Liver (tissue), 9 donors: ENCODE results near the gene FASTKD2. TPM values are rescaled to one million over a fixed set of nuclear protein-coding genes. Genes with fewer than 3 reads are reported as not detected.

Experiments
- DNase-seq: peaks from one replicate; pipeline ENCODE4 v3.0.0-alpha.2; 2017; ENCODE audit warnings: low spot score
- H3K27ac ChIP-seq, 2 donors: one replicate each; pipeline ENCODE4 v1.7.0; 2013; ENCODE audit warnings: inconsistent platforms in 2 of 2, low read length in 2 of 2, control low read depth in 1 of 2, low read depth in 1 of 2, mild to moderate bottlenecking in 1 of 2
- H3K27me3 ChIP-seq, 4 donors: one replicate each; pipeline versions ENCODE4 v1.6.1 to v1.7.0; 2013; ENCODE audit warnings: low read length in 3 of 4, inconsistent platforms in 1 of 4, mild to moderate bottlenecking in 1 of 4, moderate library complexity in 1 of 4; ENCODE audit not compliant: control insufficient read depth in 4 of 4, insufficient read depth in 4 of 4
- H3K36me3 ChIP-seq, 4 donors: one replicate each; pipeline versions ENCODE4 v1.6.1 to v1.7.0; 2013; ENCODE audit warnings: low read length in 3 of 4, mild to moderate bottlenecking in 3 of 4, low read depth in 1 of 4, moderate library complexity in 1 of 4; ENCODE audit not compliant: control insufficient read depth in 4 of 4, insufficient read depth in 3 of 4
- H3K4me1 ChIP-seq, 4 donors: one replicate each; pipeline versions ENCODE4 v1.6.1 to v1.7.0; 2013; ENCODE audit warnings: low read length in 3 of 4, mild to moderate bottlenecking in 3 of 4, moderate library complexity in 1 of 4; ENCODE audit not compliant: control insufficient read depth in 4 of 4, insufficient read depth in 4 of 4
- H3K4me3 ChIP-seq, 3 donors: one replicate each; pipeline versions ENCODE4 v1.6.1 to v1.7.0; 2013; ENCODE audit warnings: low read length in 3 of 3, control low read depth in 1 of 3, low read depth in 1 of 3, mild to moderate bottlenecking in 1 of 3
- H3K9ac ChIP-seq, 2 donors: one replicate each; pipeline ENCODE4 v1.7.0; 2013; ENCODE audit warnings: low read length in 2 of 2, mild to moderate bottlenecking in 2 of 2, moderate library complexity in 2 of 2, control low read depth in 1 of 2, low read depth in 1 of 2
- H3K9me3 ChIP-seq, 4 donors: one replicate each; pipeline versions ENCODE4 v1.6.1 to v1.7.0; 2013; ENCODE audit warnings: low read length in 3 of 4; ENCODE audit not compliant: control insufficient read depth in 4 of 4
- EGR1 ChIP-seq, 2 donors: IDR thresholded peaks; 2 replicates each; pipeline ENCODE4 v1.6.1; 2016 to 2018; ENCODE audit warnings: antibody characterized with exemption in 2 of 2, low read depth in 2 of 2
- FOXA1 ChIP-seq: IDR thresholded peaks from 2 replicates; pipeline ENCODE4 v1.6.1; 2016; ENCODE audit warnings: antibody characterized with exemption
- FOXA2 ChIP-seq: IDR thresholded peaks from 2 replicates; pipeline ENCODE4 v1.6.1; 2016; ENCODE audit warnings: antibody characterized with exemption
- GABPA ChIP-seq, 2 donors: IDR thresholded peaks in 1 of 2; conservative IDR thresholded peaks in 1 of 2; 2 replicates each; pipeline ENCODE4 v1.6.1; 2016; ENCODE audit warnings: antibody characterized with exemption in 2 of 2, mild to moderate bottlenecking in 1 of 2, moderate library complexity in 1 of 2
- HNF4A ChIP-seq, 2 donors: conservative IDR thresholded peaks; 2 replicates each; pipeline ENCODE4 v1.6.1; 2016; ENCODE audit warnings: antibody characterized with exemption in 2 of 2, mild to moderate bottlenecking in 2 of 2
- HNF4G ChIP-seq: IDR thresholded peaks from 2 replicates; pipeline ENCODE4 v1.6.1; 2016; ENCODE audit warnings: antibody characterized with exemption
- JUND ChIP-seq, 2 donors: IDR thresholded peaks; 2 replicates each; pipeline ENCODE4 v1.6.1; 2016; ENCODE audit warnings: antibody characterized with exemption in 2 of 2
- NR2F2 ChIP-seq: IDR thresholded peaks from 2 replicates; pipeline ENCODE4 v1.6.1; 2016; ENCODE audit warnings: antibody characterized with exemption
- RAD21 ChIP-seq, 2 donors: IDR thresholded peaks; 2 replicates each; pipeline ENCODE4 v1.6.1; 2016; ENCODE audit warnings: antibody characterized with exemption in 2 of 2, mild to moderate bottlenecking in 2 of 2
- SP1 ChIP-seq: IDR thresholded peaks from 2 replicates; pipeline ENCODE4 v1.6.1; 2018; ENCODE audit warnings: antibody characterized with exemption, mild to moderate bottlenecking
- TAF1 ChIP-seq: conservative IDR thresholded peaks from 2 replicates; pipeline ENCODE4 v1.6.1; 2016; ENCODE audit warnings: antibody characterized with exemption, mild to moderate bottlenecking
- YY1 ChIP-seq: IDR thresholded peaks from 2 replicates; pipeline ENCODE4 v1.6.1; 2016; ENCODE audit warnings: antibody characterized with exemption, mild to moderate bottlenecking
- WGBS: extraction: QIAGEN DNeasy Blood & Tissue Kit; methylation state at CpG from one replicate; pipeline ENCODE4 v1.1.7; 2013; 5-methylcytosine and 5-hydroxymethylcytosine counted together
- polyA plus RNA-seq, 2 donors: library from polyadenylated mRNA; stranded (reverse) in 1 of 2; unstranded in 1 of 2; fragments of 200-250 nt in 1 of 2; fragments of >200 nt in 1 of 2; fragmentation: Nextera tagmentation in 1 of 2; extraction: Ambion mirVana in 1 of 2; gene quantifications; one replicate each; pipeline versions ENCODE4 v1.2.1 to v1.2.3, GENCODE V29; 2013 to 2015
- total RNA-seq, 2 donors: library from RNA; depleted of rRNA; stranded (reverse); fragments of >200 nt; gene quantifications; one replicate each; pipeline ENCODE4 v1.2.3, GENCODE V29; 2014
- TF ChIP-seq, protein P1 (sequence below): fragments of 150-350 bp; IDR thresholded peaks from 2 replicates; pipeline ENCODE4 v1.5.1; 2017; ENCODE audit warnings: improper control_type of control experiment, low read depth, low read length; ENCODE audit not compliant: missing input control
- TF ChIP-seq, protein P2 (sequence below): IDR thresholded peaks from 2 replicates; pipeline ENCODE4 v1.6.1; 2016; ENCODE audit warnings: antibody characterized with exemption
- TF ChIP-seq, protein P3 (sequence below): IDR thresholded peaks from 2 replicates; pipeline ENCODE4 v1.6.1; 2016; ENCODE audit warnings: antibody characterized with exemption
- donor health status: healthy.
- donor health status: healthy.
- donor health status: healthy.
- donor health status: healthy.
- donor health status: healthy.

FASTKD2 gene
- total and polyA plus RNA-seq, 4 donors, result 12.5 to 36.3 (median 15.0) TPM

DNA sequence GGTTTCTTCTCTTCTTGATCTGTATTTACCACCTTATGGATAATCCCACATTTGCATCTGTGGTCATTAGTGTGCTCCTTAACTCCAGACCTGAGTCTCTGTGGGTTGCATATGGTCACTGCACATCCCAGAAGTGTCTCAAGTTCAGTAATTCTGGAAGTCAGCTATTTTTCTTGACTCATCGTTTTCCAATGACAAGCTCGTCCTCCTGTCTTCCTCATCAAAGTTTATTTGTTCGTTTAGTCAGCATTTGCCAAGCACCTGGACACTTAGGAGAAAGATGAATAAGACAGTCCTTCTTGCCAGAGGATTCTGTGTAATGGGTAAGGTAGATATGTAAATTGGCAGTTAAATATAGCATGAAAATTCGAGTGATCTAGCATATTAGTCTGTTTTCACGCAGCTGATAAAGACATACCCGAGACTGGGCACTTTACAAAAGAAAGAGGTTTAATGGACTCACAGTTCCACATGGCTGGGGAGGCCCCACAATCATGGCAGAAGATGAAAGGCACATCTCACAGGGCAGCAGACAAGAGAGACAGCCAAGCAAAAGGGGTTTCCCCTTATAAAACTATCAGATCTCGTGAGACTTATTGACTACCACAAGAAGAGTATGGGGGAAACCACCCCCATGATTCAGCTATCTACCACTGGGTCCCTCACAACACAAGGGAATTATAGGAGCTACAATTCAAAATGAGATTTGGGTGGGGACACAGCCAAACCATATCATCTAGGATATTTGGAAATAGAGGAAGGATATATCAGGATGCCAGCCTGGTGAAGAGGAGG lies 19.4 kb downstream of the FASTKD2 start (continued):
- TF ChIP-seq, protein P1, sequence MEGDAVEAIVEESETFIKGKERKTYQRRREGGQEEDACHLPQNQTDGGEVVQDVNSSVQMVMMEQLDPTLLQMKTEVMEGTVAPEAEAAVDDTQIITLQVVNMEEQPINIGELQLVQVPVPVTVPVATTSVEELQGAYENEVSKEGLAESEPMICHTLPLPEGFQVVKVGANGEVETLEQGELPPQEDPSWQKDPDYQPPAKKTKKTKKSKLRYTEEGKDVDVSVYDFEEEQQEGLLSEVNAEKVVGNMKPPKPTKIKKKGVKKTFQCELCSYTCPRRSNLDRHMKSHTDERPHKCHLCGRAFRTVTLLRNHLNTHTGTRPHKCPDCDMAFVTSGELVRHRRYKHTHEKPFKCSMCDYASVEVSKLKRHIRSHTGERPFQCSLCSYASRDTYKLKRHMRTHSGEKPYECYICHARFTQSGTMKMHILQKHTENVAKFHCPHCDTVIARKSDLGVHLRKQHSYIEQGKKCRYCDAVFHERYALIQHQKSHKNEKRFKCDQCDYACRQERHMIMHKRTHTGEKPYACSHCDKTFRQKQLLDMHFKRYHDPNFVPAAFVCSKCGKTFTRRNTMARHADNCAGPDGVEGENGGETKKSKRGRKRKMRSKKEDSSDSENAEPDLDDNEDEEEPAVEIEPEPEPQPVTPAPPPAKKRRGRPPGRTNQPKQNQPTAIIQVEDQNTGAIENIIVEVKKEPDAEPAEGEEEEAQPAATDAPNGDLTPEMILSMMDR, result no peak
- TF ChIP-seq FOXA1 (no peak), RAD21 (IDR thresholded peaks at IDR 0.05) (no peak), NR2F2 (no peak), HNF4A (conservative IDR thresholded peaks at IDR 0.05) (no peak), EGR1 (IDR thresholded peaks at IDR 0.05; ENCODE audit: low read depth in 2 of 2) (no peak), SP1 (no peak), FOXA2 (no peak), YY1 (no peak)

DNA sequence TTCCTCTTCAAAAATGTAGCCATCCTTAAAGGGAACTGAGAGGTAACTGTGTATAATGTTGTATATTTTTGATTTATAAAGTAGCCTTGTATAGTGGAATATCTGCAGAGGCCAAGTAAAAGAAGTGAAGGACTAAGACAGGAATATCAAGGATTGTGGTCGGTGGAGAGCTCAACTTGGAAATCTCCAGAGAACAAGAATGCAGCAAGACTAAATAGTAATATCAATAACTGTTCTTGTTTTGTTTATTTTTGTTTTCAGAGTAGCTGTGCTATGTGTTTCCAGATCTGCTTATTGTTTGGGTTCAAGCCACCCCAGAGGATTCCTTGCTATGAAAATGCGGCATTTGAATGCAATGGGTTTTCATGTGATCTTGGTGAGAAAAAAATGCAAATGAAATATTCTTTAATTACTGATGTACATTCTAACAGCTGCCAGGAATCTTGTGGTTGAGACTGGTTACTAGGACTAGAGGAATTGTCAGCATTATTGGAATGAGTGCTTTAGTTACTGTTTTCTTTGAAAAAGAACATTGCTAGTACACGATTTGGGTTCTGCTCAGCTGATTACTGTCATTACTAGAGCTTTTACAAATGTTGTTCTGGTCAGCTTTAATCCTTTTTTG lies 25.0 kb downstream of the FASTKD2 start:
- no peaks in the 10 kb centered on the region for H3K4me1 ChIP-seq
- peaks cover 8 to 66% (median 57%) of the 10 kb centered on the region in 4 donors for H3K36me3 ChIP-seq
- 90% methylated on average over 3 of the region's 3 CpGs for WGBS
- H3K27ac ChIP-seq, result no peak overlapping the region
- no peak for TF ChIP-seq EGR1 (IDR thresholded peaks at IDR 0.05; ENCODE audit: low read depth in 2 of 2)
- TF ChIP-seq, protein P2, sequence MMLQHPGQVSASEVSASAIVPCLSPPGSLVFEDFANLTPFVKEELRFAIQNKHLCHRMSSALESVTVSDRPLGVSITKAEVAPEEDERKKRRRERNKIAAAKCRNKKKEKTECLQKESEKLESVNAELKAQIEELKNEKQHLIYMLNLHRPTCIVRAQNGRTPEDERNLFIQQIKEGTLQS, result no peak
- TF ChIP-seq, protein P3, sequence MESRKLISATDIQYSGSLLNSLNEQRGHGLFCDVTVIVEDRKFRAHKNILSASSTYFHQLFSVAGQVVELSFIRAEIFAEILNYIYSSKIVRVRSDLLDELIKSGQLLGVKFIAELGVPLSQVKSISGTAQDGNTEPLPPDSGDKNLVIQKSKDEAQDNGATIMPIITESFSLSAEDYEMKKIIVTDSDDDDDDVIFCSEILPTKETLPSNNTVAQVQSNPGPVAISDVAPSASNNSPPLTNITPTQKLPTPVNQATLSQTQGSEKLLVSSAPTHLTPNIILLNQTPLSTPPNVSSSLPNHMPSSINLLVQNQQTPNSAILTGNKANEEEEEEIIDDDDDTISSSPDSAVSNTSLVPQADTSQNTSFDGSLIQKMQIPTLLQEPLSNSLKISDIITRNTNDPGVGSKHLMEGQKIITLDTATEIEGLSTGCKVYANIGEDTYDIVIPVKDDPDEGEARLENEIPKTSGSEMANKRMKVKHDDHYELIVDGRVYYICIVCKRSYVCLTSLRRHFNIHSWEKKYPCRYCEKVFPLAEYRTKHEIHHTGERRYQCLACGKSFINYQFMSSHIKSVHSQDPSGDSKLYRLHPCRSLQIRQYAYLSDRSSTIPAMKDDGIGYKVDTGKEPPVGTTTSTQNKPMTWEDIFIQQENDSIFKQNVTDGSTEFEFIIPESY, result no peak
- no peak for TF ChIP-seq NR2F2
- H3K27me3 ChIP-seq, result no peaks in the 10 kb centered on the region
- no peak overlapping the region for H3K4me3 ChIP-seq
- H3K9me3 ChIP-seq, result no peaks in the 10 kb centered on the region
- DNase-seq, result no peak
- H3K9ac ChIP-seq, result no peak overlapping the region

DNA sequence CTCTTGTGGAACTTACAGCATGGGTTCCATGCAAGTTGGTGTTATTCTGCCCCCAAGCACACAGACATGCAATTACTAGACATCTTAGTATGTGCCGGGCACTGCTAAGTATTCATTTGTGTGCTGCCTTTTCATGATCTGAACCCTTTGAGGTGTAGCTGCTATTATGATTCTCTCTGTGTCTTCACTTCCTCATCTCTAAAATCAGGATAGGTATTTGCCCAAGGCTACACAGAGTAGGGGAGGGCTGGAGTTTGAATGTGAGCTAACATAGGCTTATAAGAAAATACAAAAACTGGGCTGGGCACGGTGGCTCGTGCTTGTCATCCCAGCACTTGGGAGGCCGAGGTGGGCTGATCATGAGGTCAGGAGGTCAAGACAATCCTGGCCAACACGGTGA lies 27.2 kb downstream of the FASTKD2 start:
- Histone ChIP-seq H3K27ac (no peak overlapping the region), H3K9me3 (no peaks in the 10 kb centered on the region), H3K27me3 (no peaks in the 10 kb centered on the region), H3K4me1 (no peaks in the 10 kb centered on the region), H3K4me3 (no peak overlapping the region), H3K36me3 (peaks cover 5 to 52% (median 46%) of the 10 kb centered on the region in 4 donors), H3K9ac (no peak overlapping the region)
- TF ChIP-seq TAF1 (no peak), HNF4A (conservative IDR thresholded peaks at IDR 0.05) (no peak), YY1 (no peak), GABPA (IDR thresholded peaks at IDR 0.05 in 1 of 2, conservative IDR thresholded peaks at IDR 0.05 in 1 of 2) (no peak), HNF4G (no peak), RAD21 (IDR thresholded peaks at IDR 0.05) (no peak), JUND (IDR thresholded peaks at IDR 0.05) (no peak)
- WGBS, result 94% methylated on average over 5 of the region's 5 CpGs
- no peak for DNase-seq
